H1 (cell line): ENCODE data around the gene ITGB2. TPM values are rescaled to one million over a fixed set of nuclear protein-coding genes. Genes with fewer than 3 reads are reported as not detected.

Experiments used
- CTCF ChIA-PET: fragments of 300-600 bp; sonication (Branson Sonifier 250); formaldehyde crosslinking; loops from one replicate; lab custom pipeline; 2021; ENCODE audit not compliant: partially characterized antibody; lab: Charles Lee
- POLR2A ChIA-PET: fragments of 300-600 bp; sonication (Branson Sonifier 250); formaldehyde crosslinking; loops from one replicate; lab custom pipeline; 2021; ENCODE audit warnings: inconsistent platforms; ENCODE audit not compliant: partially characterized antibody; lab: Charles Lee
- DNase-seq, 2 experiments: peaks; one replicate each; pipeline versions ENCODE4 v3.0.0 to v3.0.0-alpha.2; 2010 to 2022; ENCODE audit warnings: low spot score in 2 of 2, low read depth in 1 of 2, mixed read lengths in 1 of 2
- FAIRE-seq: peaks from 2 replicates; lab custom pipeline; 2011; peaks lifted over from hg19 to GRCh38; lab: Jason Lieb, UNC
- H2AFZ ChIP-seq: 2 replicates; pipeline ENCODE4 v1.8.1; 2012; ENCODE audit warnings: low read length, inconsistent platforms
- H2AK5ac ChIP-seq: 2 replicates; pipeline ENCODE4 v1.6.1; 2013; ENCODE audit warnings: low read depth, low read length
- H2BK120ac ChIP-seq: replicated peaks from 2 replicates; pipeline ENCODE3; 2013; ENCODE audit warnings: low read depth, low read length, inconsistent platforms
- H2BK12ac ChIP-seq: 2 replicates; pipeline ENCODE4 v1.6.1; 2013; ENCODE audit warnings: low read depth, low read length
- H2BK15ac ChIP-seq: 2 replicates; pipeline ENCODE4 v1.6.1; 2013; ENCODE audit warnings: low read length
- H2BK20ac ChIP-seq: 2 replicates; pipeline ENCODE4 v1.6.1; 2013; ENCODE audit warnings: low read length
- H2BK5ac ChIP-seq: 2 replicates; pipeline ENCODE4 v1.6.1; 2013; ENCODE audit warnings: low read depth, low read length
- H3K14ac ChIP-seq: 2 replicates; pipeline ENCODE4 v1.6.1; 2013; ENCODE audit warnings: inconsistent platforms; ENCODE audit not compliant: insufficient read length
- H3K18ac ChIP-seq: 2 replicates; pipeline ENCODE4 v1.6.1; 2013; ENCODE audit warnings: low read length; ENCODE audit errors: extremely low read depth
- H3K23ac ChIP-seq: 2 replicates; pipeline ENCODE4 v1.6.1; 2013; ENCODE audit warnings: inconsistent platforms; ENCODE audit not compliant: insufficient read length
- H3K23me2 ChIP-seq: 2 replicates; pipeline ENCODE4 v1.6.1; 2013; ENCODE audit warnings: low read depth, low read length
- H3K27ac ChIP-seq: 2 replicates; pipeline ENCODE4 v1.6.1; 2011; ENCODE audit warnings: low read depth, low read length, inconsistent platforms
- H3K27me3 ChIP-seq, 4 experiments: replicated peaks in 1 of 4; 1 replicate in 1 of 4; 2 replicates in 3 of 4; pipeline versions ENCODE4 v1.6.1 to v1.8.1; 2011 to 2013; ENCODE audit warnings: low read length in 3 of 4, mild to moderate bottlenecking in 3 of 4, inconsistent platforms in 2 of 4, mixed read lengths in 2 of 4, moderate library complexity in 1 of 4; ENCODE audit not compliant: control insufficient read depth in 3 of 4, insufficient read depth in 3 of 4; ENCODE audit errors: extremely low read depth in 1 of 4
- H3K36me3 ChIP-seq, 4 experiments: 2 replicates each; pipeline versions ENCODE4 v1.6.1 to v1.8.1; 2011 to 2013; ENCODE audit warnings: mild to moderate bottlenecking in 4 of 4, low read length in 3 of 4, moderate library complexity in 2 of 4, control low read depth in 1 of 4, inconsistent platforms in 1 of 4; ENCODE audit not compliant: insufficient read depth in 4 of 4, control insufficient read depth in 2 of 4
- H3K4ac ChIP-seq: replicated peaks from 2 replicates; pipeline ENCODE3; 2013; ENCODE audit warnings: low read length, low read depth, mixed read lengths, inconsistent platforms; ENCODE audit not compliant: insufficient read length
- H3K4me1 ChIP-seq, 4 experiments: replicated peaks in 1 of 4; 1 replicate in 1 of 4; 2 replicates in 3 of 4; pipeline versions ENCODE4 v1.6.1 to v1.8.1; 2011 to 2013; ENCODE audit warnings: low read length in 3 of 4, inconsistent platforms in 2 of 4, mixed read lengths in 1 of 4; ENCODE audit not compliant: insufficient read depth in 4 of 4, control insufficient read depth in 3 of 4
- H3K4me2 ChIP-seq, 2 experiments: 2 replicates each; pipeline versions ENCODE4 v1.6.1 to v1.8.1; 2011 to 2013; ENCODE audit warnings: low read depth in 2 of 2, low read length in 2 of 2, control low read depth in 1 of 2, inconsistent platforms in 1 of 2, mild to moderate bottlenecking in 1 of 2; ENCODE audit not compliant: insufficient read depth in 1 of 2
- H3K4me3 ChIP-seq, 4 experiments: fragments of 200-600, 300-600 bp in 1 of 4; sonication (generic), shearing (Covaris generic), sonication (Bioruptor Twin) in 1 of 4; 2 replicates each; pipeline versions ENCODE4 v1.5.1 to v1.8.1; 2011 to 2016; ENCODE audit warnings: low read length in 4 of 4, low read depth in 3 of 4, control low read depth in 2 of 4, inconsistent platforms in 2 of 4, mild to moderate bottlenecking in 2 of 4, mixed read lengths in 1 of 4, moderate library complexity in 1 of 4; ENCODE audit not compliant: insufficient read depth in 2 of 4; ENCODE audit errors: extremely low read depth in 1 of 4
- H3K56ac ChIP-seq: replicated peaks from 2 replicates; pipeline ENCODE3; 2013; ENCODE audit warnings: low read depth, mild to moderate bottlenecking, mixed read lengths, low read length, inconsistent platforms; ENCODE audit not compliant: insufficient read length
- H3K79me1 ChIP-seq: 2 replicates; pipeline ENCODE4 v1.6.1; 2013; ENCODE audit warnings: low read depth, low read length, control low read depth
- H3K79me2 ChIP-seq, 2 experiments: 2 replicates each; pipeline versions ENCODE4 v1.6.1 to v1.8.1; 2012 to 2013; ENCODE audit warnings: low read length in 2 of 2, mild to moderate bottlenecking in 2 of 2, inconsistent platforms in 1 of 2; ENCODE audit not compliant: insufficient read depth in 2 of 2, control insufficient read depth in 1 of 2
- H3K9ac ChIP-seq, 4 experiments: replicated peaks in 1 of 4; 1 replicate in 1 of 4; 2 replicates in 3 of 4; pipeline versions ENCODE4 v1.6.1 to v1.8.1; 2011 to 2013; ENCODE audit warnings: low read depth in 3 of 4, low read length in 3 of 4, control low read depth in 2 of 4, mild to moderate bottlenecking in 2 of 4, moderate library complexity in 2 of 4, inconsistent platforms in 1 of 4; ENCODE audit errors: extremely low read depth in 1 of 4
- H3K9me3 ChIP-seq, 2 experiments: 2 replicates each; pipeline versions ENCODE4 v1.6.1 to v1.8.1; 2012 to 2013; ENCODE audit warnings: mild to moderate bottlenecking in 2 of 2, moderate library complexity in 2 of 2, control low read depth in 1 of 2, inconsistent platforms in 1 of 2, low read depth in 1 of 2, low read length in 1 of 2, mixed read lengths in 1 of 2; ENCODE audit not compliant: insufficient read depth in 2 of 2
- H4K20me1 ChIP-seq, 2 experiments: replicated peaks in 1 of 2; 2 replicates each; pipeline versions ENCODE3 to v1.8.1; 2011 to 2013; ENCODE audit warnings: inconsistent platforms in 2 of 2, low read length in 2 of 2, mild to moderate bottlenecking in 1 of 2; ENCODE audit not compliant: insufficient read depth in 2 of 2, control insufficient read depth in 1 of 2
- H4K5ac ChIP-seq: 2 replicates; pipeline ENCODE4 v1.6.1; 2013; ENCODE audit warnings: low read length, low read depth, mixed read lengths, inconsistent platforms; ENCODE audit not compliant: insufficient read length
- H4K8ac ChIP-seq: 2 replicates; pipeline ENCODE4 v1.8.0; 2013; ENCODE audit warnings: mild to moderate bottlenecking, moderate library complexity, low read length, inconsistent platforms; ENCODE audit not compliant: insufficient read depth; ENCODE audit errors: extremely low read depth
- H4K91ac ChIP-seq: replicated peaks from 2 replicates; pipeline ENCODE3; 2013; ENCODE audit warnings: low read length, mixed read lengths, inconsistent platforms; ENCODE audit not compliant: insufficient read length
- CBX8 ChIP-seq: fragments of 300-800, 300-1000 bp; sonication (generic); IDR thresholded peaks from 2 replicates; pipeline ENCODE4 v1.7.1; 2016; ENCODE audit warnings: low read depth, low read length, borderline replicate concordance
- CHD2 ChIP-seq: IDR thresholded peaks from 2 replicates; pipeline ENCODE4 v1.6.1; 2012; ENCODE audit warnings: low read length, improper control_type of control experiment
- NANOG ChIP-seq: IDR thresholded peaks from 2 replicates; pipeline ENCODE4 v1.6.1; 2011; ENCODE audit warnings: low read length, low read depth, mild to moderate bottlenecking, inconsistent platforms; ENCODE audit not compliant: insufficient read depth, poor library complexity, severe bottlenecking
- POLR2A ChIP-seq, 2 experiments: IDR thresholded peaks; 1 replicate in 1 of 2; 2 replicates in 1 of 2; pipeline ENCODE4 v1.6.1; 2011; ENCODE audit warnings: low read depth in 2 of 2, low read length in 2 of 2, mild to moderate bottlenecking in 2 of 2; ENCODE audit errors: control extremely low read depth in 1 of 2
- RNF2 ChIP-seq: fragments of 200-900, 300-1000 bp; sonication (generic); IDR thresholded peaks from 2 replicates; pipeline ENCODE4 v1.7.1; 2016; ENCODE audit warnings: borderline replicate concordance, low read depth, mild to moderate bottlenecking, antibody characterized with exemption, low read length; ENCODE audit not compliant: poor library complexity, severe bottlenecking; ENCODE audit errors: missing control alignments
- TAF7 ChIP-seq: optimal IDR thresholded peaks from 2 replicates; pipeline ENCODE3; 2011; ENCODE audit warnings: low read depth, mild to moderate bottlenecking, inconsistent platforms, low read length, moderate library complexity, borderline replicate concordance
- TEAD4 ChIP-seq: IDR thresholded peaks from 2 replicates; pipeline ENCODE4 v1.6.1; 2012; ENCODE audit warnings: low read depth, low read length, inconsistent platforms, mixed read lengths
- ZNF274 ChIP-seq: IDR thresholded peaks from 2 replicates; pipeline ENCODE4 v1.7.0; 2012; ENCODE audit warnings: low read length, borderline replicate concordance; ENCODE audit errors: extremely low read depth
- WGBS, 2 experiments: shearing (Covaris generic) in 1 of 2; methylation state at CpG; one replicate each; pipeline versions ENCODE4 v1.1.6 to v1.1.7; 2013 to 2015; ENCODE audit warnings: low lambda C conversion rate in 2 of 2, mixed read lengths in 2 of 2, inconsistent platforms in 1 of 2, low coverage in 1 of 2, missing lambda C conversion rate in 1 of 2; ENCODE audit not compliant: insufficient replicate concordance in 2 of 2, insufficient coverage in 1 of 2, insufficient read length in 1 of 2; ENCODE audit errors: extremely low coverage in 1 of 2, missing lambda C conversion rate in 1 of 2; 5-methylcytosine and 5-hydroxymethylcytosine counted together
- polyA plus RNA-seq, 7 experiments: library from polyadenylated mRNA; depleted of rRNA in 3 of 7; stranded (reverse) in 5 of 7; unstranded in 2 of 7; fragments of >200 nt in 5 of 7; fragments of 200-250 nt in 2 of 7; gene quantifications; 1 replicate in 5 of 7; 2 replicates in 1 of 7; 4 replicates in 1 of 7; pipeline versions ENCODE4 v1.2.1 to v1.2.3, GENCODE V29; 2011 to 2013; ENCODE audit warnings: missing spikeins in 2 of 7, mixed read lengths in 2 of 7
- total RNA-seq: library from RNA; stranded (reverse); fragmentation: NEBNext Ultra II Directional; extraction: Animal tissue kit (Norgen Biotek cat#: 25700); gene quantifications from 2 replicates; pipeline ENCODE4 v1.2.1, GENCODE V29; 2021
- TF ChIP-seq, protein P1 (sequence below), 3 experiments: IDR thresholded peaks; 1 replicate in 2 of 3; 2 replicates in 1 of 3; pipeline versions ENCODE4 v1.5.1 to v1.6.1; 2011; ENCODE audit warnings: low read length in 3 of 3, mild to moderate bottlenecking in 3 of 3, inconsistent platforms in 2 of 3, low read depth in 1 of 3, moderate library complexity in 1 of 3; ENCODE audit not compliant: insufficient read depth in 1 of 3; ENCODE audit errors: control extremely low read depth in 1 of 3
- TF ChIP-seq, protein P2 (sequence below): IDR thresholded peaks from 2 replicates; pipeline ENCODE4 v1.6.1; 2012; ENCODE audit warnings: inconsistent platforms

Gene ITGB2
- total and polyA plus RNA-seq, 2 of the 8 experiments (the other 6 are each of a cell fraction or from before 2014, with no cell fraction given): 0.24 to 0.63 TPM

DNA sequence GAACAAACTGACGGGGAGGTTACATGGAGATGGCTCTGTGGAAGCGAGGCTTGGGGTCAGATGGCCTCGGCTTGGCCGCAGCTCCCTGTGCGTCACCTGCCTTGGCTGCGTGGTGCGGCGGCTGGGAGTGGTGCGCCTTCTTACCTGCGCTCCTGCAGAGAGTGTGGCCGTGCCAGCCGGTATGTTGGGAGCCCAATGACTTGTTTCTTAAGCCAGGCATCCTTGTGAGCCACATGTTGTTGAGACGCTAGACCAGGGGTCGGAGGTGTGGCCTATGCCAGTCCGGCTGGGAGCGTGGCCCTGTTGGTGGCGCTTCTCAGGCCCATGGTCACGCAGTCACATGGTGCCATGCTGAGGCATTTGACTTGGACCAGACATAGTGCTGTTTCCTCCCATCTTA is 29.7 kb upstream of the ITGB2 start:
- Histone ChIP-seq H4K20me1 (peaks cover 38 to 54% of the 10 kb centered on the region in 2 experiments), H3K4ac (no peak overlapping the region), H3K4me3 (no peak overlapping the region), H3K27me3 (no peaks in the 10 kb centered on the region), H4K91ac (no peak overlapping the region), H3K36me3 (peaks cover 3 to 10% (median 8%) of the 10 kb centered on the region in 4 experiments; a peak in 6 of 8 replicates), H3K18ac (no peak overlapping the region), H4K8ac (no peak overlapping the region), H2BK15ac (no peak overlapping the region), H3K79me1 (peaks cover 19% of the 10 kb centered on the region), H3K23me2 (no peaks in the 10 kb centered on the region), H3K56ac (no peak overlapping the region), H3K27ac (no peak overlapping the region), H2BK5ac (no peak overlapping the region), H3K9ac (no peak overlapping the region), H3K23ac (no peak overlapping the region), H2AFZ (no peak overlapping the region), H2BK120ac (no peak overlapping the region), H4K5ac (no peak overlapping the region), H3K9me3 (no peaks in the 10 kb centered on the region), H3K79me2 (peaks cover 5 to 69% of the 10 kb centered on the region in 2 experiments; a peak in 3 of 4 replicates), H3K4me1 (no peaks in the 10 kb centered on the region; a peak in 1 of 7 replicates), H3K4me2 (no peak overlapping the region), H2AK5ac (no peak overlapping the region), H2BK20ac (no peak overlapping the region), H2BK12ac (no peak overlapping the region), H3K14ac (no peak overlapping the region)
- ChIA-PET POLR2A (interaction anchor here (1.0 to 2.8 kb wide), 2 partner anchors 10 to 34 kb away, joined by 3 to 11 read pairs; partner anchors contain the start of gene SLX9), CTCF (interaction anchor here (0.6 to 9.6 kb wide), 40 partner anchors 8 to 454 kb away, joined by 3 to 101 read pairs (median 5); partner anchors contain the start of gene SLX9)
- DNase-seq: no peak
- no peak for FAIRE-seq
- 90% methylated on average over 18 of the region's 18 CpGs; no CpG with 5 or more reads in 1 of the 2 experiments for WGBS, 2 experiments
- TF ChIP-seq ZNF274 (no peak), CBX8 (no peak), TEAD4 (no peak), NANOG (no peak), RNF2 (no peak), POLR2A (IDR thresholded peaks at IDR 0.05; ENCODE audit: control extremely low read depth in 1 of 2, low read depth in 2 of 2, low read length in 2 of 2) (no peak), CHD2 (no peak), TAF7 (no peak)
- TF ChIP-seq, protein P1, sequence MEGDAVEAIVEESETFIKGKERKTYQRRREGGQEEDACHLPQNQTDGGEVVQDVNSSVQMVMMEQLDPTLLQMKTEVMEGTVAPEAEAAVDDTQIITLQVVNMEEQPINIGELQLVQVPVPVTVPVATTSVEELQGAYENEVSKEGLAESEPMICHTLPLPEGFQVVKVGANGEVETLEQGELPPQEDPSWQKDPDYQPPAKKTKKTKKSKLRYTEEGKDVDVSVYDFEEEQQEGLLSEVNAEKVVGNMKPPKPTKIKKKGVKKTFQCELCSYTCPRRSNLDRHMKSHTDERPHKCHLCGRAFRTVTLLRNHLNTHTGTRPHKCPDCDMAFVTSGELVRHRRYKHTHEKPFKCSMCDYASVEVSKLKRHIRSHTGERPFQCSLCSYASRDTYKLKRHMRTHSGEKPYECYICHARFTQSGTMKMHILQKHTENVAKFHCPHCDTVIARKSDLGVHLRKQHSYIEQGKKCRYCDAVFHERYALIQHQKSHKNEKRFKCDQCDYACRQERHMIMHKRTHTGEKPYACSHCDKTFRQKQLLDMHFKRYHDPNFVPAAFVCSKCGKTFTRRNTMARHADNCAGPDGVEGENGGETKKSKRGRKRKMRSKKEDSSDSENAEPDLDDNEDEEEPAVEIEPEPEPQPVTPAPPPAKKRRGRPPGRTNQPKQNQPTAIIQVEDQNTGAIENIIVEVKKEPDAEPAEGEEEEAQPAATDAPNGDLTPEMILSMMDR (IDR thresholded peaks at IDR 0.05; ENCODE audit: control extremely low read depth in 1 of 3, insufficient read depth in 1 of 3, low read depth in 1 of 3, low read length in 3 of 3): no peak
- TF ChIP-seq, protein P2, sequence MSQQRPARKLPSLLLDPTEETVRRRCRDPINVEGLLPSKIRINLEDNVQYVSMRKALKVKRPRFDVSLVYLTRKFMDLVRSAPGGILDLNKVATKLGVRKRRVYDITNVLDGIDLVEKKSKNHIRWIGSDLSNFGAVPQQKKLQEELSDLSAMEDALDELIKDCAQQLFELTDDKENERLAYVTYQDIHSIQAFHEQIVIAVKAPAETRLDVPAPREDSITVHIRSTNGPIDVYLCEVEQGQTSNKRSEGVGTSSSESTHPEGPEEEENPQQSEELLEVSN: no peak
